NCI-H2107 treated with DMSO at 0.1 percent for 48 hours (cell line): ENCODE results near the gene RHOT2.
A peak's percentile ranks its signal among the peaks of the same experiment; 100 is the strongest.

Experiments used
- DNase-seq: peaks from one replicate; lab custom pipeline; 2025; ENCODE audit not compliant: unreplicated experiment; lab: John Stamatoyannopoulos, UW

The RHOT2 gene

GRCh38 chr16:669666-670065 is 1.7 kb downstream of the RHOT2 start:
- DNase-seq: no peak

- no peak for DNase-seq
Measured at GRCh38 chr16:670485-671352, 2.8 kb downstream of the RHOT2 start.

GRCh38 chr16:671353-672131 is 3.6 kb downstream of the RHOT2 start:
- no peak for DNase-seq

GRCh38 chr16:672371-672770 is 4.4 kb downstream of the RHOT2 start:
- no peak for DNase-seq

GRCh38 chr16:672851-673250 is 4.9 kb downstream of the RHOT2 start:
- no peak for DNase-seq

GRCh38 chr16:673399-673991 is 5.6 kb downstream of the RHOT2 start:
- DNase-seq: no peak

GRCh38 chr16:674214-674881 is 6.4 kb downstream of the RHOT2 start:
- DNase-seq: no peak

GRCh38 chr16:674968-675883 is 7.3 kb downstream of the RHOT2 start, which contains the start of gene RHBDL1:
TSS of gene RHBDL1 (plus strand) at chr16:675671. CDS start at chr16:675791, 120 bp downstream.
- DNase-seq: no peak

- DNase-seq: no peak
Measured at GRCh38 chr16:675884-676564, 8.1 kb downstream of the RHOT2 start.

- DNase-seq: peak; percentile 48
Measured at GRCh38 chr16:676565-676902, 8.6 kb downstream of the RHOT2 start.

- peak; percentile 85 for DNase-seq
Measured at GRCh38 chr16:676913-677312, 9.0 kb downstream of the RHOT2 start.

GRCh38 chr16:677316-678190 is 9.6 kb downstream of the RHOT2 start:
- peak; percentile 53 for DNase-seq

GRCh38 chr16:678209-678857 is 10.4 kb downstream of the RHOT2 start:
- DNase-seq: no peak

- no peak for DNase-seq
Measured at GRCh38 chr16:678858-679813, 11.2 kb downstream of the RHOT2 start.

- DNase-seq: peak; percentile 43
Measured at GRCh38 chr16:679814-680624, 12.1 kb downstream of the RHOT2 start, which contains the start of gene STUB1. TSS of gene STUB1 (plus strand) at chr16:680410. CDS start at chr16:680526, 116 bp downstream.

GRCh38 chr16:680625-680945 is 12.7 kb downstream of the RHOT2 start:
- no peak for DNase-seq
